ENCODE data around the gene PKMYT1. TPM values are rescaled to one million over a fixed set of nuclear protein-coding genes. Genes with fewer than 3 reads are reported as not detected.

The PKMYT1 gene
- total RNA-seq, 1 experiment from 2014 or later, result 128 TPM

DNA sequence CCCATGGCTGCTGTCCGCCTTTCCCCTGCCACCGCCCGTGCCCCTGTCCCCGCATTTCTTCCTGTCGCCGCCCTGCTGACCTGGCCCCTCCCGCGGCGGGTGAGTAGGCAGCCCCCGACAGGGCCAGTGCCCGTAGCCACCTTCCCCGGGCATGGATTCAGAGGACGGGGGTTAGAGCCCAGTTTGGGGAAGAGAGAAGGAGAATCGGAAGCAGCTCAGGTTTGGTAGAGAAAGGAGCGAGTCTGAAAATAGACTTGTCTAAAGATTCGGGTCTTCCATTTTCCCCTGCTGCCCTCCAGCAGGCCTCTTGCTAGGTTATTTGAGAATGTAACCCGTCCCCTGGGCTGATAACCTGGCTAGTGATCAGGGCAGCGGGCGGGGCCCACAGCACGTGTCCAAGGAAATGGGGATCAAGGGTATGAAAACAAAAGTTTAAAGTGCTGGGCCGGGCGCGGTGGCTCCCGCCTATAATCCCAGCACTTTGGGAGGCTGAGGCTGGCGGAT, 24.6 kb upstream of the PKMYT1 start:
- POLR2A ChIA-PET (ENCODE audit: low non-redundant PET), result no interaction called here
- TF ChIP-seq EZH2 (IDR thresholded peaks at IDR 0.05; ENCODE audit: borderline replicate concordance, low read depth, low read length, poor library complexity, severe bottlenecking), result peak; percentile 56
- TF ChIP-seq, protein P1, sequence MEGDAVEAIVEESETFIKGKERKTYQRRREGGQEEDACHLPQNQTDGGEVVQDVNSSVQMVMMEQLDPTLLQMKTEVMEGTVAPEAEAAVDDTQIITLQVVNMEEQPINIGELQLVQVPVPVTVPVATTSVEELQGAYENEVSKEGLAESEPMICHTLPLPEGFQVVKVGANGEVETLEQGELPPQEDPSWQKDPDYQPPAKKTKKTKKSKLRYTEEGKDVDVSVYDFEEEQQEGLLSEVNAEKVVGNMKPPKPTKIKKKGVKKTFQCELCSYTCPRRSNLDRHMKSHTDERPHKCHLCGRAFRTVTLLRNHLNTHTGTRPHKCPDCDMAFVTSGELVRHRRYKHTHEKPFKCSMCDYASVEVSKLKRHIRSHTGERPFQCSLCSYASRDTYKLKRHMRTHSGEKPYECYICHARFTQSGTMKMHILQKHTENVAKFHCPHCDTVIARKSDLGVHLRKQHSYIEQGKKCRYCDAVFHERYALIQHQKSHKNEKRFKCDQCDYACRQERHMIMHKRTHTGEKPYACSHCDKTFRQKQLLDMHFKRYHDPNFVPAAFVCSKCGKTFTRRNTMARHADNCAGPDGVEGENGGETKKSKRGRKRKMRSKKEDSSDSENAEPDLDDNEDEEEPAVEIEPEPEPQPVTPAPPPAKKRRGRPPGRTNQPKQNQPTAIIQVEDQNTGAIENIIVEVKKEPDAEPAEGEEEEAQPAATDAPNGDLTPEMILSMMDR (conservative IDR thresholded peaks at IDR 0.05; ENCODE audit: low read depth, low read length), result no peak
- CTCF ChIA-PET, result interaction anchor here (1.1 kb wide), 1 partner anchor 27 kb away, joined by 3 read pairs; no protein-coding TSS in a partner anchor
- no TSS peak for BruUV-seq (replicated peaks)
- Histone ChIP-seq H3K27me3 (replicated peaks; ENCODE audit: insufficient read depth, low read depth, low read length, poor library complexity) (peaks cover 63% of the 10 kb centered on the region), H3K27ac (ENCODE audit: low read depth, low read length, poor library complexity, severe bottlenecking) (no peak overlapping the region), H3K36me3 (ENCODE audit: insufficient read depth, low read length, poor library complexity, severe bottlenecking) (no peaks in the 10 kb centered on the region), H3K9me3 (ENCODE audit: low read depth, low read length, poor library complexity, severe bottlenecking) (no peaks in the 10 kb centered on the region), H3K4me3 (ENCODE audit: low read depth, low read length, poor library complexity, severe bottlenecking) (no peak overlapping the region), H3K4me1 (ENCODE audit: insufficient read depth, low read length, poor library complexity, severe bottlenecking) (peaks cover 4% of the 10 kb centered on the region)
- DNase-seq (ENCODE audit: low spot score), result no peak
- intact Hi-C loops (cut with micrococcal nuclease; ENCODE audit: unreplicated experiment), result loop anchor here (1.0 kb wide), 2 partner anchors 23 to 36 kb away; partner anchors contain the start of gene PAQR4

DNA sequence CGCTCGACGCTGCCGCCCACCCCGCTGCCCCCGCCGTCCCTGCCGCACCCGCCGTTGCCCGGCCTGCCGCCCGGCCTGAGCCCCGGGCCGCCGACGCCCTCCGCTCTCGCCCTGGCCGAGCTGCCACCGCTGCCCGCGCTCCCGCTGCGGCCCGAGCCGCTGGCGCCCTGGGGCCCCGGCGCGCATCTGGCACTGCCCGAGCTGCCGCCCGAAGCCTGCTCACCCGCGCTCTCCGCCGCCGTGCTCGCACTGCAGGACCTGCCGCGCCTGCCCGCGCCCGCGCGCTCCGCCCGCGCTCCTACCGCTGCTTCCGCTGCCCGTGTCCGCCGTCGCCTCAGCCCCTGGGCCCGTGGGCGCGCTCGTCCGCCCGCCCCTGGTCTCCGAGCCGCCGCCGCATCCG, 24.1 kb upstream of the PKMYT1 start:
- TF ChIP-seq EZH2 (IDR thresholded peaks at IDR 0.05; ENCODE audit: borderline replicate concordance, low read depth, low read length, poor library complexity, severe bottlenecking), result no peak
- TF ChIP-seq, protein P1 (conservative IDR thresholded peaks at IDR 0.05; ENCODE audit: low read depth, low read length), result no peak
- peaks cover 63% of the 10 kb centered on the region for H3K27me3 ChIP-seq (replicated peaks; ENCODE audit: insufficient read depth, low read depth, low read length, poor library complexity)
- H3K4me3 ChIP-seq (ENCODE audit: low read depth, low read length, poor library complexity, severe bottlenecking), result no peak overlapping the region

DNA sequence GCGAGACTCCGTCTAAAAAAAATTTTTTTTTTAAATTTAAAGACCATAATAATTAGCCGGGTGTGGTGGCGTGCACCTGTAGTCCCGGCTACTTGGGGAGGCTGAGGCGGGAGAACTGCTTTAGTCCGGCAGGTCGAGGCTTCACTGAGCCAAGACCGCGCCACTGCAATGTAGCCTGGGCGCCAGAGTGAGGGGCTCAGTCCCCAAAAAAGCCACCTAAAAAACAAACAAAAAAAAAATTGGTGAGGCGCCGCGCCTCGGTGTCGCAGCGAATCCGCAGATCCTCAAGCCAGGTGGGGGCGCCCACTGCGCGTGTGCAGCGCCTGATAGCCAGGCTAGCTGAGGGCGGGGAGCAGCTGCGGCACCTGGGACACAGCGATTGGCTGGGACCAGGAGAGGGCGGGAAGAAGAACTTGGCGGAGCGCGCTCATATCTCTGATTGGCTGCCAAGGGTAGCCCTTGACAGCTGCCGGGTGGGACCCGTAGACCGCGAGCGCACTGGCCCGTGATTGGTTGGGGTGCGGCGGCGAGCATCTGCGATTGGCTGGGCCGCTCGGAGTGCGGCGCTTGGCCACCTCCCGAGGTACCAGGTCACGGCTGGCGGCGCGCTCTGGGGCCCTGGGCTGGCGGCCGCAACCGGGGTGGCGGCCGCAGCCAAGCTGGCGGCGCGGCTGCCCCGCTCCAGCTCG, 23.5 kb upstream of the PKMYT1 start:
- TF ChIP-seq EZH2 (IDR thresholded peaks at IDR 0.05; ENCODE audit: borderline replicate concordance, low read depth, low read length, poor library complexity, severe bottlenecking), result no peak
- TF ChIP-seq, protein P1 (conservative IDR thresholded peaks at IDR 0.05; ENCODE audit: low read depth, low read length), result peak; percentile 72
- H3K4me1 ChIP-seq (ENCODE audit: insufficient read depth, low read length, poor library complexity, severe bottlenecking), result peaks cover 4% of the 10 kb centered on the region
- ChIA-PET CTCF (interaction anchor here (0.7 to 1.6 kb wide), 4 partner anchors 17 to 28 kb away, joined by 3 to 15 read pairs (median 4); partner anchors contain the start of genes HCFC1R1, THOC6 and TNFRSF12A), POLR2A (ENCODE audit: low non-redundant PET) (interaction anchor here (0.8 kb wide), 1 partner anchor 131 kb away, joined by 4 read pairs; the partner anchor contains the start of gene ZNF213)
- no peak overlapping the region for H3K4me3 ChIP-seq (ENCODE audit: low read depth, low read length, poor library complexity, severe bottlenecking)
- H3K9me3 ChIP-seq (ENCODE audit: low read depth, low read length, poor library complexity, severe bottlenecking), result no peaks in the 10 kb centered on the region
- H3K27me3 ChIP-seq (replicated peaks; ENCODE audit: insufficient read depth, low read depth, low read length, poor library complexity), result peaks cover 67% of the 10 kb centered on the region
- no peak overlapping the region for H3K27ac ChIP-seq (ENCODE audit: low read depth, low read length, poor library complexity, severe bottlenecking)
- intact Hi-C loops (cut with micrococcal nuclease; ENCODE audit: unreplicated experiment), result loop anchor here (1.0 kb wide), 2 partner anchors 25 to 34 kb away; partner anchors contain the start of gene PAQR4
- DNase-seq (ENCODE audit: low spot score), result peak; percentile 99
- BruUV-seq (replicated peaks), result no TSS peak
- no peaks in the 10 kb centered on the region for H3K36me3 ChIP-seq (ENCODE audit: insufficient read depth, low read length, poor library complexity, severe bottlenecking)

More for the DNA sequence above, 24.1 kb upstream of the PKMYT1 start:
- Histone ChIP-seq H3K9me3 (ENCODE audit: low read depth, low read length, poor library complexity, severe bottlenecking) (no peaks in the 10 kb centered on the region), H3K4me1 (ENCODE audit: insufficient read depth, low read length, poor library complexity, severe bottlenecking) (peaks cover 4% of the 10 kb centered on the region), H3K27ac (ENCODE audit: low read depth, low read length, poor library complexity, severe bottlenecking) (no peak overlapping the region), H3K36me3 (ENCODE audit: insufficient read depth, low read length, poor library complexity, severe bottlenecking) (no peaks in the 10 kb centered on the region)
- no peak for DNase-seq (ENCODE audit: low spot score)
- POLR2A ChIA-PET (ENCODE audit: low non-redundant PET), result interaction anchor here (0.8 kb wide), 1 partner anchor 131 kb away, joined by 4 read pairs; the partner anchor contains the start of gene ZNF213
- intact Hi-C loops (cut with micrococcal nuclease; ENCODE audit: unreplicated experiment), result loop anchor here (1.0 kb wide), 2 partner anchors 24 to 35 kb away; partner anchors contain the start of gene PAQR4
- BruUV-seq (replicated peaks), result no TSS peak
- CTCF ChIA-PET, result interaction anchor here (0.7 to 1.6 kb wide), 4 partner anchors 16 to 27 kb away, joined by 3 to 15 read pairs (median 4); partner anchors contain the start of genes HCFC1R1, THOC6 and TNFRSF12A
